Pancreas (tissue), 10 donors: ENCODE data around the gene ADCK2. TPM values are rescaled to one million over a fixed set of nuclear protein-coding genes. Genes with fewer than 3 reads are reported as not detected.
"Not testable (repeated sequence)": the region's sequence is repeated elsewhere in the genome, so short reads cannot be mapped to it uniquely, and the experiment has no call there.

Experiments used
- ATAC-seq, 4 donors: fragments of 200-7000 bp; cut with Tn5 transposase; one replicate each; pipeline versions ENCODE4 v1.8.0 to v1.9.1; 2020; ENCODE audit warnings: mild to moderate bottlenecking in 4 of 4, moderate library complexity in 4 of 4
- DNase-seq, 6 donors: peaks; one replicate each; pipeline ENCODE4 v3.0.0-alpha.2; 2020
- FAIRE-seq: peaks from 2 replicates; lab custom pipeline; 2012; peaks lifted over from hg19 to GRCh38; lab: Jason Lieb, UNC
- H3K27ac ChIP-seq, 4 donors: fragments of 200-600 bp; sonication (generic); 1 replicate in 3 of 4; 2 replicates in 1 of 4; pipeline versions ENCODE4 v1.5.0 to v1.8.0; 2020
- H3K27me3 ChIP-seq, 4 donors: fragments of 200-600 bp; one replicate each; pipeline ENCODE4 v1.8.0; 2021
- H3K36me3 ChIP-seq, 3 donors: fragments of 200-600 bp; sonication (generic) in 1 of 3; one replicate each; pipeline versions ENCODE4 v1.5.0 to v1.8.0; 2020 to 2021
- H3K4me1 ChIP-seq, 3 donors: fragments of 200-600 bp; one replicate each; pipeline ENCODE4 v1.8.0; 2021
- H3K4me3 ChIP-seq, 4 donors: fragments of 200-600 bp; sonication (generic) in 2 of 4; one replicate each; pipeline versions ENCODE4 v1.5.0 to v1.8.0; 2020 to 2021
- H3K9me3 ChIP-seq, 4 donors: fragments of 200-600 bp; one replicate each; pipeline ENCODE4 v1.8.0; 2021
- WGBS, 2 donors: extraction: QIAGEN DNeasy Blood & Tissue Kit; methylation state at CpG; one replicate each; pipeline ENCODE4 v1.1.7; 2013; 5-methylcytosine and 5-hydroxymethylcytosine counted together
- intact Hi-C, 3 donors: fragments of 100-400 bp; cut with DNase I; formaldehyde crosslinking; loops; one replicate each; pipeline versions ENCODE4 v1.11.1 to v1.14.2; 2022
- polyA plus RNA-seq, 2 donors: library from polyadenylated mRNA; stranded (reverse); fragments of 200-250 nt; gene quantifications; one replicate each; pipeline ENCODE4 v1.2.3, GENCODE V29; 2013
- total RNA-seq, 6 donors: library from RNA; stranded (reverse); fragmentation: NEBNext Ultra II Directional in 4 of 6; extraction: Animal tissue kit (Norgen Biotek cat#: 25700) in 4 of 6; gene quantifications; one replicate each; pipeline versions ENCODE4 v1.2.1 to v1.2.4, GENCODE V29; 2021 to 2023
- TF ChIP-seq, protein P1 (sequence below), 4 donors: fragments of 200-600 bp; sonication (generic) in 3 of 4; IDR thresholded peaks; one replicate each; pipeline versions ENCODE4 v1.5.0 to v1.8.0; 2021; ENCODE audit warnings: antibody characterized with exemption in 4 of 4
- donor health status: healthy with polysubstance abuse.
- donor health status: DM: no; HTN: no; CAD: no; lungs with moderate emphysema.
- donor health status: DM: no; HTN: no; CAD: no.
- donor health status: control.
- donor health status: control.
- donor health status: Bipolar disorder and iron deficiency.
- donor health status: DM: yes; HTN: yes; CAD: no.
- donor health status: DM: no; HTN: no; CAD: no.
- donor health status: DM: no; HTN: no; CAD: no.
- donor health status: DM: yes; HTN: yes; CAD: no.

ADCK2 gene
- total and polyA plus RNA-seq, 8 donors, result 6.5 to 13.3 (median 8.4) TPM

DNA sequence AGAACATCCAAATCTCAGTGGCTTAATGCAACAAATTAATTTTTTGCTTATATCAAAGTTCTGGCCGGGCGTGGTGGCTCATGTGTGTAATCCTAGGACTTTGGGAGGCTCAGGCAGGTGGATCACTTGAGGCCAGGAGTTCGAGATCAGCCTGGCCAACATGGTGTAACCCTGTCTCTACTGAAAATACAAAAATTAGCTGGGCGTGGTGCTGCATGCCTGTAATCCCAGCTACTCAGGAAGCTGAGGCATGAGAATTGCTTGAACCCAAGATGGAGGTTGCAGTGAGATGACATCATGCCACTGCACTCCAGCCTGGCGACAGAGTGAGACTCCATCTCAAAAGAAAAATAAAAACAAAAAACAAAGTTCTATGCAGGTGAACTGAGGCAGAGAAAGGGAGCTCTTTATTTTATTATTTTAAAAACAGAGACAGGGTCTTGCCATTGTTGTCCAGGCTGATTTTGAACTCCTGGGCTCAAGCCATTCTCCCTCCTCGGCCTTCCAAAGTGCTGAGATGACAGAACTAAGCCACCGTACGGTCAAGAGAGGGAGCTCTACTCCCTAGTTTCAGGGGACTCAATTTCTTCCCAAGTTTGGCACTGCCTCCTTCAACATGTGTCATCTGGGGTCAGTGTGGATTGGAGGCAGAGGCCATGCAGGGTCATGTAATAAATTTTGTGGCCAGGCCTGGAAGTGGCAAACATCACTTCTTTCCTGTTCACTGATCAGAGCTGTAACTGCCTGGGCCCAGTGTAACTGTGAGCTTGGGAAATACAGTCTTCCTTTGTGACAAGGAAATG lies 2.4 kb downstream of the ADCK2 start:
- peak in 3 of 4 donors; percentile 5 to 43 (median 23) for ATAC-seq
- no peak overlapping the region for H3K27ac ChIP-seq
- intact Hi-C loops, result no loop called here

GRCh38 chr7:140675726-140676125 lies 3.0 kb downstream of the ADCK2 start:
- no peak overlapping the region for H3K27ac ChIP-seq
- no peak overlapping the region for H3K4me3 ChIP-seq
- no peaks in the 10 kb centered on the region for H3K36me3 ChIP-seq
- TF ChIP-seq, protein P1, sequence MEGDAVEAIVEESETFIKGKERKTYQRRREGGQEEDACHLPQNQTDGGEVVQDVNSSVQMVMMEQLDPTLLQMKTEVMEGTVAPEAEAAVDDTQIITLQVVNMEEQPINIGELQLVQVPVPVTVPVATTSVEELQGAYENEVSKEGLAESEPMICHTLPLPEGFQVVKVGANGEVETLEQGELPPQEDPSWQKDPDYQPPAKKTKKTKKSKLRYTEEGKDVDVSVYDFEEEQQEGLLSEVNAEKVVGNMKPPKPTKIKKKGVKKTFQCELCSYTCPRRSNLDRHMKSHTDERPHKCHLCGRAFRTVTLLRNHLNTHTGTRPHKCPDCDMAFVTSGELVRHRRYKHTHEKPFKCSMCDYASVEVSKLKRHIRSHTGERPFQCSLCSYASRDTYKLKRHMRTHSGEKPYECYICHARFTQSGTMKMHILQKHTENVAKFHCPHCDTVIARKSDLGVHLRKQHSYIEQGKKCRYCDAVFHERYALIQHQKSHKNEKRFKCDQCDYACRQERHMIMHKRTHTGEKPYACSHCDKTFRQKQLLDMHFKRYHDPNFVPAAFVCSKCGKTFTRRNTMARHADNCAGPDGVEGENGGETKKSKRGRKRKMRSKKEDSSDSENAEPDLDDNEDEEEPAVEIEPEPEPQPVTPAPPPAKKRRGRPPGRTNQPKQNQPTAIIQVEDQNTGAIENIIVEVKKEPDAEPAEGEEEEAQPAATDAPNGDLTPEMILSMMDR (IDR thresholded peaks at IDR 0.05), result no peak
- DNase-seq (no peak), FAIRE-seq (no peak), ATAC-seq (no peak)
- H3K9me3 ChIP-seq, result no peaks in the 10 kb centered on the region
- no peaks in the 10 kb centered on the region for H3K27me3 ChIP-seq
- intact Hi-C loops, result no loop called here
- peaks cover 0 to 7% (median 0%) of the 10 kb centered on the region in 3 donors for H3K4me1 ChIP-seq
- whole genome bisulfite sequencing, 2 donors, result 83 to 88% methylated on average over 4 of the region's 4 CpGs

More for the DNA sequence above, 2.4 kb downstream of the ADCK2 start:
- no peak overlapping the region for H3K4me3 ChIP-seq
- TF ChIP-seq, protein P1 (IDR thresholded peaks at IDR 0.05), result no peak
- FAIRE-seq (no peak), DNase-seq (peak in 1 of 6 donors; percentile 13)
- 66 to 71% methylated on average over 8 of the region's 8 CpGs for WGBS, 2 donors
- H3K4me1 ChIP-seq, result peaks cover 0 to 7% (median 0%) of the 10 kb centered on the region in 3 donors
- no peaks in the 10 kb centered on the region for H3K27me3 ChIP-seq
- no peaks in the 10 kb centered on the region for H3K9me3 ChIP-seq
- H3K36me3 ChIP-seq, result no peaks in the 10 kb centered on the region

- Histone ChIP-seq H3K4me1 (peaks cover 0 to 7% (median 0%) of the 10 kb centered on the region in 3 donors), H3K27me3 (no peaks in the 10 kb centered on the region), H3K4me3 (no peak overlapping the region), H3K27ac (no peak overlapping the region), H3K9me3 (no peaks in the 10 kb centered on the region), H3K36me3 (no peaks in the 10 kb centered on the region)
- no peak for ATAC-seq
- intact Hi-C loops, result no loop called here
- 87 to 91% methylated on average over 3 of the region's 3 CpGs for WGBS, 2 donors
- TF ChIP-seq, protein P1 (IDR thresholded peaks at IDR 0.05), result no peak
- no peak for DNase-seq
- no peak for FAIRE-seq
These were observed 3.6 kb downstream of the ADCK2 start for GRCh38 chr7:140676306-140676705.

- WGBS, 2 donors, result 91 to 94% methylated on average over 11 of the region's 11 CpGs
- H3K27me3 ChIP-seq, H3K27ac ChIP-seq, H3K4me1 ChIP-seq, H3K4me3 ChIP-seq, H3K36me3 ChIP-seq, FAIRE-seq, H3K9me3 ChIP-seq, ATAC-seq, DNase-seq, intact Hi-C loops: not testable (repeated sequence)
These were observed 4.2 kb downstream of the ADCK2 start for GRCh38 chr7:140676956-140677355.

DNA sequence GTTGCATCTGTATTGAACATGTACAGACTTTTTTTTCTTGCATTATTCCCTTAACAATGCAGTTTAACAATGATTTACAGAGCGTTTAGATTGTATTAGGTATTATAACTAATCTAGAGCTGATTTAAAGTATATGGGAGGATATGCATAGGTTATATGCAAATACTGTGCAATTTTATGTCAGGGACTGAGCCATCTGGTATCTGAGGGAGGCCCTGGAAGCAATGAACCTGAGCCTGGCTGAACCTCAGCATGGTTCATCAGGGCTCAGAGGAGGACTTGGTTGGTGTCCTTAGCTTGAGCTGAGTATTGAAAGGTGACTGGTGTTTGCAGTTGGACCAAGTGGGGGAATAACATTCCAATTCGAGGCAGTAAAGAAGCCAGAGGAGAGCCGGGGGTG lies 4.8 kb downstream of the ADCK2 start:
- DNase-seq, result no peak
- FAIRE-seq, result no peak
- TF ChIP-seq, protein P1 (IDR thresholded peaks at IDR 0.05), result no peak
- Histone ChIP-seq H3K9me3 (no peaks in the 10 kb centered on the region), H3K4me1 (peaks cover 0 to 7% (median 0%) of the 10 kb centered on the region in 3 donors), H3K27ac (no peak overlapping the region), H3K36me3 (peaks cover 0 to 6% (median 0%) of the 10 kb centered on the region in 3 donors), H3K27me3 (no peaks in the 10 kb centered on the region), H3K4me3 (no peak overlapping the region)
- WGBS, 2 donors, result 79 to 91% methylated on average over 3 of the region's 3 CpGs
- intact Hi-C loops, result no loop called here
- ATAC-seq, result no peak
